Effector memory CD4-positive, alpha-beta T cell (primary cell): ENCODE measurements around the gene ARMC9.

Source experiments
- DNase-seq, 3 donors: peaks; one replicate each; pipeline ENCODE4 v3.0.0-alpha.2; 2020
- H3K27ac ChIP-seq: 2 replicates; pipeline ENCODE4 v1.7.0; 2013; ENCODE audit warnings: mild to moderate bottlenecking, low read length, moderate library complexity; ENCODE audit not compliant: insufficient read depth, poor library complexity, severe bottlenecking
- H3K27me3 ChIP-seq: replicated peaks from 2 replicates; pipeline ENCODE4 v1.7.0; 2013; ENCODE audit warnings: mild to moderate bottlenecking, low read length; ENCODE audit not compliant: insufficient read depth, control insufficient read depth, poor library complexity, severe bottlenecking
- H3K36me3 ChIP-seq: 2 replicates; pipeline ENCODE4 v1.7.0; 2013; ENCODE audit warnings: mild to moderate bottlenecking, low read length, moderate library complexity; ENCODE audit not compliant: control insufficient read depth, insufficient read depth
- H3K4me1 ChIP-seq: 2 replicates; pipeline ENCODE4 v1.7.0; 2013; ENCODE audit warnings: low read length, mild to moderate bottlenecking; ENCODE audit not compliant: control insufficient read depth, insufficient read depth, poor library complexity, severe bottlenecking
- H3K4me3 ChIP-seq: 2 replicates; pipeline ENCODE4 v1.7.0; 2013; ENCODE audit warnings: low read length, low read depth, mild to moderate bottlenecking; ENCODE audit not compliant: insufficient read depth, poor library complexity, severe bottlenecking
- H3K9me3 ChIP-seq: 2 replicates; pipeline ENCODE4 v1.7.0; 2013; ENCODE audit warnings: mild to moderate bottlenecking, low read length, moderate library complexity; ENCODE audit not compliant: control insufficient read depth

ARMC9 gene

GRCh38 chr2:231181860-231182512 lies 16.4 kb upstream of the ARMC9 start:
- Histone ChIP-seq H3K4me1 (no peaks in the 10 kb centered on the region), H3K27me3 (no peaks in the 10 kb centered on the region), H3K9me3 (no peaks in the 10 kb centered on the region), H3K27ac (no peak overlapping the region), H3K4me3 (no peak overlapping the region), H3K36me3 (no peaks in the 10 kb centered on the region)
- DNase-seq, result no peak

GRCh38 chr2:231182513-231182899 lies 15.9 kb upstream of the ARMC9 start:
- Histone ChIP-seq H3K9me3 (no peaks in the 10 kb centered on the region), H3K4me1 (no peaks in the 10 kb centered on the region), H3K4me3 (no peak overlapping the region), H3K27ac (no peak overlapping the region), H3K36me3 (no peaks in the 10 kb centered on the region), H3K27me3 (no peaks in the 10 kb centered on the region)
- no peak for DNase-seq

- no peak overlapping the region for H3K4me3 ChIP-seq
- H3K27me3 ChIP-seq, result no peaks in the 10 kb centered on the region
- no peaks in the 10 kb centered on the region for H3K36me3 ChIP-seq
- DNase-seq, result no peak
- H3K27ac ChIP-seq, result no peak overlapping the region
- no peaks in the 10 kb centered on the region for H3K9me3 ChIP-seq
- no peaks in the 10 kb centered on the region for H3K4me1 ChIP-seq
Observed at GRCh38 chr2:231183851-231184250, 14.6 kb upstream of the ARMC9 start.

GRCh38 chr2:231184319-231184718 lies 14.1 kb upstream of the ARMC9 start:
- no peaks in the 10 kb centered on the region for H3K9me3 ChIP-seq
- H3K27ac ChIP-seq, result no peak overlapping the region
- no peak overlapping the region for H3K4me3 ChIP-seq
- no peaks in the 10 kb centered on the region for H3K27me3 ChIP-seq
- no peaks in the 10 kb centered on the region for H3K36me3 ChIP-seq
- DNase-seq, result no peak
- no peaks in the 10 kb centered on the region for H3K4me1 ChIP-seq

- Histone ChIP-seq H3K4me1 (no peaks in the 10 kb centered on the region), H3K27me3 (no peaks in the 10 kb centered on the region), H3K4me3 (no peak overlapping the region), H3K36me3 (no peaks in the 10 kb centered on the region), H3K27ac (no peak overlapping the region), H3K9me3 (no peaks in the 10 kb centered on the region)
- DNase-seq, result no peak
Observed at GRCh38 chr2:231185050-231185725, 13.2 kb upstream of the ARMC9 start.

GRCh38 chr2:231185886-231186285 lies 12.5 kb upstream of the ARMC9 start:
- H3K27ac ChIP-seq, result no peak overlapping the region
- no peaks in the 10 kb centered on the region for H3K36me3 ChIP-seq
- H3K9me3 ChIP-seq, result no peaks in the 10 kb centered on the region
- H3K4me3 ChIP-seq, result no peak overlapping the region
- DNase-seq, result no peak
- H3K27me3 ChIP-seq, result peaks cover 2% of the 10 kb centered on the region
- no peaks in the 10 kb centered on the region for H3K4me1 ChIP-seq

- H3K4me1 ChIP-seq, result no peaks in the 10 kb centered on the region
- no peaks in the 10 kb centered on the region for H3K36me3 ChIP-seq
- DNase-seq, result no peak
- no peaks in the 10 kb centered on the region for H3K9me3 ChIP-seq
- peaks cover 2% of the 10 kb centered on the region for H3K27me3 ChIP-seq
- no peak overlapping the region for H3K4me3 ChIP-seq
- no peak overlapping the region for H3K27ac ChIP-seq
Observed at GRCh38 chr2:231186325-231186724, 12.1 kb upstream of the ARMC9 start.

GRCh38 chr2:231187736-231188505 lies 10.5 kb upstream of the ARMC9 start:
- Histone ChIP-seq H3K4me3 (no peak overlapping the region), H3K27ac (no peak overlapping the region), H3K36me3 (no peaks in the 10 kb centered on the region), H3K4me1 (no peaks in the 10 kb centered on the region), H3K27me3 (peaks cover 2% of the 10 kb centered on the region), H3K9me3 (no peaks in the 10 kb centered on the region)
- no peak for DNase-seq

- Histone ChIP-seq H3K9me3 (no peaks in the 10 kb centered on the region), H3K4me3 (no peak overlapping the region), H3K4me1 (no peaks in the 10 kb centered on the region), H3K27ac (no peak overlapping the region), H3K27me3 (peaks cover 2% of the 10 kb centered on the region), H3K36me3 (no peaks in the 10 kb centered on the region)
- no peak for DNase-seq
Observed at GRCh38 chr2:231188506-231189170, 9.8 kb upstream of the ARMC9 start.

- no peak overlapping the region for H3K27ac ChIP-seq
- H3K9me3 ChIP-seq, result no peaks in the 10 kb centered on the region
- no peak overlapping the region for H3K4me3 ChIP-seq
- H3K4me1 ChIP-seq, result no peaks in the 10 kb centered on the region
- no peak for DNase-seq
- peaks cover 2% of the 10 kb centered on the region for H3K27me3 ChIP-seq
- no peaks in the 10 kb centered on the region for H3K36me3 ChIP-seq
Observed at GRCh38 chr2:231189171-231189530, 9.3 kb upstream of the ARMC9 start.
